H1 (cell line): ENCODE measurements around the gene KCNJ12. TPM values are rescaled to one million over a fixed set of nuclear protein-coding genes. Genes with fewer than 3 reads are reported as not detected.

Source experiments
- ATF2 ChIP-seq: IDR thresholded peaks from 2 replicates; pipeline ENCODE4 v1.6.1; 2012; ENCODE audit warnings: low read length, inconsistent platforms
- BRCA1 ChIP-seq: IDR thresholded peaks from 2 replicates; pipeline ENCODE4 v1.6.1; 2012; ENCODE audit warnings: low read depth, low read length, improper control_type of control experiment
- HDAC6 ChIP-seq: IDR thresholded peaks from one replicate; pipeline ENCODE4 v1.7.1; 2012; ENCODE audit warnings: low read depth, mild to moderate bottlenecking, inconsistent platforms, low read length, moderate library complexity
- KDM1A ChIP-seq: fragments of 200-600, 300-600 bp; sonication (generic); IDR thresholded peaks from 2 replicates; pipeline ENCODE4 v1.7.1; 2016; ENCODE audit warnings: mild to moderate bottlenecking, low read length, borderline replicate concordance
- NANOG ChIP-seq: IDR thresholded peaks from 2 replicates; pipeline ENCODE4 v1.6.1; 2011; ENCODE audit warnings: low read length, low read depth, mild to moderate bottlenecking, inconsistent platforms; ENCODE audit not compliant: insufficient read depth, poor library complexity, severe bottlenecking
- POLR2A ChIP-seq, 2 experiments: IDR thresholded peaks; 1 replicate in 1 of 2; 2 replicates in 1 of 2; pipeline ENCODE4 v1.6.1; 2011; ENCODE audit warnings: low read depth in 2 of 2, low read length in 2 of 2, mild to moderate bottlenecking in 2 of 2; ENCODE audit errors: control extremely low read depth in 1 of 2
- SP4 ChIP-seq: IDR thresholded peaks from 2 replicates; pipeline ENCODE4 v1.6.1; 2012; ENCODE audit warnings: low read length, inconsistent platforms
- polyA plus RNA-seq, 7 experiments: library from polyadenylated mRNA; depleted of rRNA in 3 of 7; stranded (reverse) in 5 of 7; unstranded in 2 of 7; fragments of >200 nt in 5 of 7; fragments of 200-250 nt in 2 of 7; gene quantifications; 1 replicate in 5 of 7; 2 replicates in 1 of 7; 4 replicates in 1 of 7; pipeline versions ENCODE4 v1.2.1 to v1.2.3, GENCODE V29; 2011 to 2013; ENCODE audit warnings: missing spikeins in 2 of 7, mixed read lengths in 2 of 7
- total RNA-seq: library from RNA; stranded (reverse); fragmentation: NEBNext Ultra II Directional; extraction: Animal tissue kit (Norgen Biotek cat#: 25700); gene quantifications from 2 replicates; pipeline ENCODE4 v1.2.1, GENCODE V29; 2021
- TF ChIP-seq, protein P1 (sequence below): fragments of 300-600 bp; sonication (generic); IDR thresholded peaks from 2 replicates; pipeline ENCODE4 v1.7.1; 2012; ENCODE audit warnings: low read length, moderate library complexity, mild to moderate bottlenecking, inconsistent platforms; ENCODE audit not compliant: insufficient replicate concordance

The KCNJ12 gene
- total and polyA plus RNA-seq, 2 of the 8 experiments (the other 6 are each of a cell fraction or from before 2014, with no cell fraction given), result 1.2 to 1.5 TPM

- TF ChIP-seq, protein P1, sequence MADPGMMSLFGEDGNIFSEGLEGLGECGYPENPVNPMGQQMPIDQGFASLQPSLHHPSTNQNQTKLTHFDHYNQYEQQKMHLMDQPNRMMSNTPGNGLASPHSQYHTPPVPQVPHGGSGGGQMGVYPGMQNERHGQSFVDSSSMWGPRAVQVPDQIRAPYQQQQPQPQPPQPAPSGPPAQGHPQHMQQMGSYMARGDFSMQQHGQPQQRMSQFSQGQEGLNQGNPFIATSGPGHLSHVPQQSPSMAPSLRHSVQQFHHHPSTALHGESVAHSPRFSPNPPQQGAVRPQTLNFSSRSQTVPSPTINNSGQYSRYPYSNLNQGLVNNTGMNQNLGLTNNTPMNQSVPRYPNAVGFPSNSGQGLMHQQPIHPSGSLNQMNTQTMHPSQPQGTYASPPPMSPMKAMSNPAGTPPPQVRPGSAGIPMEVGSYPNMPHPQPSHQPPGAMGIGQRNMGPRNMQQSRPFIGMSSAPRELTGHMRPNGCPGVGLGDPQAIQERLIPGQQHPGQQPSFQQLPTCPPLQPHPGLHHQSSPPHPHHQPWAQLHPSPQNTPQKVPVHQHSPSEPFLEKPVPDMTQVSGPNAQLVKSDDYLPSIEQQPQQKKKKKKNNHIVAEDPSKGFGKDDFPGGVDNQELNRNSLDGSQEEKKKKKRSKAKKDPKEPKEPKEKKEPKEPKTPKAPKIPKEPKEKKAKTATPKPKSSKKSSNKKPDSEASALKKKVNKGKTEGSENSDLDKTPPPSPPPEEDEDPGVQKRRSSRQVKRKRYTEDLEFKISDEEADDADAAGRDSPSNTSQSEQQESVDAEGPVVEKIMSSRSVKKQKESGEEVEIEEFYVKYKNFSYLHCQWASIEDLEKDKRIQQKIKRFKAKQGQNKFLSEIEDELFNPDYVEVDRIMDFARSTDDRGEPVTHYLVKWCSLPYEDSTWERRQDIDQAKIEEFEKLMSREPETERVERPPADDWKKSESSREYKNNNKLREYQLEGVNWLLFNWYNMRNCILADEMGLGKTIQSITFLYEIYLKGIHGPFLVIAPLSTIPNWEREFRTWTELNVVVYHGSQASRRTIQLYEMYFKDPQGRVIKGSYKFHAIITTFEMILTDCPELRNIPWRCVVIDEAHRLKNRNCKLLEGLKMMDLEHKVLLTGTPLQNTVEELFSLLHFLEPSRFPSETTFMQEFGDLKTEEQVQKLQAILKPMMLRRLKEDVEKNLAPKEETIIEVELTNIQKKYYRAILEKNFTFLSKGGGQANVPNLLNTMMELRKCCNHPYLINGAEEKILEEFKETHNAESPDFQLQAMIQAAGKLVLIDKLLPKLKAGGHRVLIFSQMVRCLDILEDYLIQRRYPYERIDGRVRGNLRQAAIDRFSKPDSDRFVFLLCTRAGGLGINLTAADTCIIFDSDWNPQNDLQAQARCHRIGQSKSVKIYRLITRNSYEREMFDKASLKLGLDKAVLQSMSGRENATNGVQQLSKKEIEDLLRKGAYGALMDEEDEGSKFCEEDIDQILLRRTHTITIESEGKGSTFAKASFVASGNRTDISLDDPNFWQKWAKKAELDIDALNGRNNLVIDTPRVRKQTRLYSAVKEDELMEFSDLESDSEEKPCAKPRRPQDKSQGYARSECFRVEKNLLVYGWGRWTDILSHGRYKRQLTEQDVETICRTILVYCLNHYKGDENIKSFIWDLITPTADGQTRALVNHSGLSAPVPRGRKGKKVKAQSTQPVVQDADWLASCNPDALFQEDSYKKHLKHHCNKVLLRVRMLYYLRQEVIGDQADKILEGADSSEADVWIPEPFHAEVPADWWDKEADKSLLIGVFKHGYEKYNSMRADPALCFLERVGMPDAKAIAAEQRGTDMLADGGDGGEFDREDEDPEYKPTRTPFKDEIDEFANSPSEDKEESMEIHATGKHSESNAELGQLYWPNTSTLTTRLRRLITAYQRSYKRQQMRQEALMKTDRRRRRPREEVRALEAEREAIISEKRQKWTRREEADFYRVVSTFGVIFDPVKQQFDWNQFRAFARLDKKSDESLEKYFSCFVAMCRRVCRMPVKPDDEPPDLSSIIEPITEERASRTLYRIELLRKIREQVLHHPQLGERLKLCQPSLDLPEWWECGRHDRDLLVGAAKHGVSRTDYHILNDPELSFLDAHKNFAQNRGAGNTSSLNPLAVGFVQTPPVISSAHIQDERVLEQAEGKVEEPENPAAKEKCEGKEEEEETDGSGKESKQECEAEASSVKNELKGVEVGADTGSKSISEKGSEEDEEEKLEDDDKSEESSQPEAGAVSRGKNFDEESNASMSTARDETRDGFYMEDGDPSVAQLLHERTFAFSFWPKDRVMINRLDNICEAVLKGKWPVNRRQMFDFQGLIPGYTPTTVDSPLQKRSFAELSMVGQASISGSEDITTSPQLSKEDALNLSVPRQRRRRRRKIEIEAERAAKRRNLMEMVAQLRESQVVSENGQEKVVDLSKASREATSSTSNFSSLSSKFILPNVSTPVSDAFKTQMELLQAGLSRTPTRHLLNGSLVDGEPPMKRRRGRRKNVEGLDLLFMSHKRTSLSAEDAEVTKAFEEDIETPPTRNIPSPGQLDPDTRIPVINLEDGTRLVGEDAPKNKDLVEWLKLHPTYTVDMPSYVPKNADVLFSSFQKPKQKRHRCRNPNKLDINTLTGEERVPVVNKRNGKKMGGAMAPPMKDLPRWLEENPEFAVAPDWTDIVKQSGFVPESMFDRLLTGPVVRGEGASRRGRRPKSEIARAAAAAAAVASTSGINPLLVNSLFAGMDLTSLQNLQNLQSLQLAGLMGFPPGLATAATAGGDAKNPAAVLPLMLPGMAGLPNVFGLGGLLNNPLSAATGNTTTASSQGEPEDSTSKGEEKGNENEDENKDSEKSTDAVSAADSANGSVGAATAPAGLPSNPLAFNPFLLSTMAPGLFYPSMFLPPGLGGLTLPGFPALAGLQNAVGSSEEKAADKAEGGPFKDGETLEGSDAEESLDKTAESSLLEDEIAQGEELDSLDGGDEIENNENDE, result no peak
- no peak for TF ChIP-seq NANOG
- TF ChIP-seq POLR2A (IDR thresholded peaks at IDR 0.05; ENCODE audit: control extremely low read depth in 1 of 2, low read depth in 2 of 2, low read length in 2 of 2), result no peak
- TF ChIP-seq BRCA1, result no peak
- no peak for TF ChIP-seq KDM1A
- no peak for TF ChIP-seq HDAC6
- TF ChIP-seq SP4, result no peak
- no peak for TF ChIP-seq ATF2
Measured at GRCh38 chr17:21368545-21369246, 7.5 kb upstream of the KCNJ12 start (continued).
